T-helper 17 cell (primary cell): ENCODE measurements around the gene FAM222B. TPM values are rescaled to one million over a fixed set of nuclear protein-coding genes. Genes with fewer than 3 reads are reported as not detected.
"Not testable (repeated sequence)": the region's sequence is repeated elsewhere in the genome, so short reads cannot be mapped to it uniquely, and the experiment has no call there.

Experiments
- ATAC-seq: fragments of 150-1000 bp; cut with Tn5 transposase; 2 replicates; pipeline ENCODE4 v1.10.0; 2021; ENCODE audit warnings: mild to moderate bottlenecking, moderate library complexity
- DNase-seq, 3 donors: peaks; one replicate each; pipeline versions ENCODE4 v3.0.0 to v3.0.0-alpha.2; 2020 to 2021
- H3K9me3 ChIP-seq: one replicate; pipeline ENCODE4 v1.7.0; 2013; ENCODE audit warnings: low read length, mild to moderate bottlenecking; ENCODE audit not compliant: control insufficient read depth, poor library complexity, severe bottlenecking
- H3K27ac Mint-ChIP-seq: one replicate; pipeline ENCODE4 v1.8.0; 2022; ENCODE audit warnings: mild to moderate bottlenecking, moderate library complexity, mixed read lengths
- H3K27me3 Mint-ChIP-seq: one replicate; pipeline ENCODE4 v1.8.0; 2022; ENCODE audit warnings: mixed read lengths
- H3K36me3 Mint-ChIP-seq: one replicate; pipeline ENCODE4 v1.8.0; 2022; ENCODE audit warnings: low read depth, mixed read lengths
- H3K4me1 Mint-ChIP-seq: one replicate; pipeline ENCODE4 v1.8.0; 2022; ENCODE audit warnings: mild to moderate bottlenecking, mixed read lengths
- H3K4me3 Mint-ChIP-seq: one replicate; pipeline ENCODE4 v1.8.0; 2022; ENCODE audit warnings: mild to moderate bottlenecking, moderate library complexity, mixed read lengths
- total RNA-seq, 4 donors: library from RNA in 2 of 4; stranded (reverse) in 2 of 4; gene quantifications; one replicate each; pipeline ENCODE4 v1.2.3 and lab custom pipeline; 2022 to 2026

Gene FAM222B
- total RNA-seq, 2 donors from 2014 or later = 18.3 to 22.6 TPM

- peak overlapping the region; percentile 97 for H3K4me3 Mint-ChIP-seq
- H3K36me3 Mint-ChIP-seq = peaks cover 3% of the 10 kb centered on the region
- ATAC-seq (peak; percentile 44), DNase-seq (peak; percentile 80 to 91 (median 85))
- H3K4me1 Mint-ChIP-seq = peaks cover 50% of the 10 kb centered on the region
- no peaks in the 10 kb centered on the region for H3K27me3 Mint-ChIP-seq
- peak overlapping the region; percentile 100 for H3K27ac Mint-ChIP-seq
- peaks cover 3% of the 10 kb centered on the region for H3K9me3 ChIP-seq
Measured at GRCh38 chr17:28726627-28727491, 115.7 kb downstream of the FAM222B start.

- peak within 1 kb of the TSS; percentile 100 for H3K27ac Mint-ChIP-seq
- H3K9me3 ChIP-seq = peaks cover 3% of the 10 kb centered on the region
- ATAC-seq = peak; percentile 31
- H3K4me3 Mint-ChIP-seq = peak within 1 kb of the TSS; percentile 97
- peaks cover 3% of the 10 kb centered on the region for H3K36me3 Mint-ChIP-seq
- DNase-seq = peak; percentile 39 to 68 (median 65)
- peaks cover 53% of the 10 kb centered on the region for H3K4me1 Mint-ChIP-seq
- H3K27me3 Mint-ChIP-seq = no peaks in the 10 kb centered on the region
Measured at GRCh38 chr17:28726226-28726626, 116.4 kb downstream of the FAM222B start, which contains the start of gene TLCD1. TLCD1 (minus strand) TSS chr17:28726233; CDS start chr17:28726097, 136 bp downstream.

DNA sequence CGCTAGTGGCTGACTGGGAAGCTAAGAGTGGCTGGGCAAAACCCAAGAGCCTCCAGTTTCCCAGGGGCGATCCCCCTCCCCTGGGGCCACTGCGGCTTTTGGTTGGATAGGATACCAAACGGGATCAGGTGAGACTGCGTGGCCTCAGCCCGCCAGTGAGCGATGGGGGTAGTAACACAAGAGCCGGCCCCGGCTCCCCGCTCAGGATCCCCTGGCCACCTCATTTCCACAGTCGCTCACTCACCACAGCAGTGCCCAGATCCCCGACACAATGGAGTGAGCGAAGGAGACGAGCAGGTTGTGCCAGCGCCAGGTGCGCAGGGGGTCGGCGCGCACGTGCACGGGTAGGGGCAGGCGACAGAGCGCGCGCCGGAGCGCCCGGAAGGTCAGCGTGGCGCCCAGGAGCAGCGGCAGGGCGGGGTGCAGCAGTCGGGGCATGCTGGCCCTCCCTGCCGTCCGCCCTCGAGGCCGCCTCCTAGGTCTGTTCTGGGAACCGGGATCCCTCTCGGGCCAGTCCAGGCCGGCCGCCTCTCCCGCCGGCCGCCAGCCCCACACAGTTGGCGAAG is 116.8 kb downstream of the FAM222B start:
- ATAC-seq (no peak), DNase-seq (peak in 1 of 3 donors; percentile 22)
- peaks cover 3% of the 10 kb centered on the region for H3K36me3 Mint-ChIP-seq
- H3K27me3 Mint-ChIP-seq = no peaks in the 10 kb centered on the region
- H3K4me3 Mint-ChIP-seq = peak overlapping the region; percentile 97
- H3K27ac Mint-ChIP-seq = peak overlapping the region; percentile 86
- H3K9me3 ChIP-seq = peaks cover 3% of the 10 kb centered on the region
- H3K4me1 Mint-ChIP-seq = peaks cover 57% of the 10 kb centered on the region

DNA sequence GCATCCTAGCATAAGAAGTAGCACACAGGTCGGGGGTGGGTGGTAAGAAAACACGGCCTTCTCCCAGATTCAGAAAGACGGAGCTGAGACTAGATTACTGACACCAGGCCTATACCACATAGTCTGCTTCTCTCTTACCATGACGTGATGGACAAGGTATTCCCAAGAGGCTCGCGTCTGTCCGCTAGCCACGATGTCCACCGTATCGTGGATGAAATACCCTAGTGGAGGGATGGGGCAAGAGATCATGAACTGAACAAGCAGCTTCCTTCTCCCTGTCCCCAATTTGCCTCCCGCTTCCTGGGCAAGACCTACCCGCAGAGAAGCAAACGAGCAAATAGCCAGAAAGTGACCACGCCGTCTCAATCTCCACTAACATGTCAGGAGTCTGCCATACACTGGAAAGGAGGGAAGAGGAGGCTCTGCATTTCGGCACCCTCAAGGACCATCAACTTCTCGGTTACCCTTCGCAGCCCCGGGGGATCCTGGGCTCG is 117.4 kb downstream of the FAM222B start:
- Mint-ChIP-seq H3K4me3 (peak overlapping the region; percentile 97), H3K27me3 (no peaks in the 10 kb centered on the region), H3K27ac (peak overlapping the region; percentile 86), H3K4me1 (peaks cover 62% of the 10 kb centered on the region), H3K36me3 (peaks cover 3% of the 10 kb centered on the region)
- ATAC-seq (no peak), DNase-seq (no peak)
- peaks cover 3% of the 10 kb centered on the region for H3K9me3 ChIP-seq

GRCh38 chr17:28724500-28725165 is 118.0 kb downstream of the FAM222B start:
- Mint-ChIP-seq H3K27ac (peak overlapping the region; percentile 86), H3K4me1 (peaks cover 62% of the 10 kb centered on the region), H3K27me3 (no peaks in the 10 kb centered on the region), H3K36me3 (peaks cover 6% of the 10 kb centered on the region), H3K4me3 (peak overlapping the region; percentile 97)
- H3K9me3 ChIP-seq = peaks cover 3% of the 10 kb centered on the region
- ATAC-seq = no peak
- no peak for DNase-seq

DNA sequence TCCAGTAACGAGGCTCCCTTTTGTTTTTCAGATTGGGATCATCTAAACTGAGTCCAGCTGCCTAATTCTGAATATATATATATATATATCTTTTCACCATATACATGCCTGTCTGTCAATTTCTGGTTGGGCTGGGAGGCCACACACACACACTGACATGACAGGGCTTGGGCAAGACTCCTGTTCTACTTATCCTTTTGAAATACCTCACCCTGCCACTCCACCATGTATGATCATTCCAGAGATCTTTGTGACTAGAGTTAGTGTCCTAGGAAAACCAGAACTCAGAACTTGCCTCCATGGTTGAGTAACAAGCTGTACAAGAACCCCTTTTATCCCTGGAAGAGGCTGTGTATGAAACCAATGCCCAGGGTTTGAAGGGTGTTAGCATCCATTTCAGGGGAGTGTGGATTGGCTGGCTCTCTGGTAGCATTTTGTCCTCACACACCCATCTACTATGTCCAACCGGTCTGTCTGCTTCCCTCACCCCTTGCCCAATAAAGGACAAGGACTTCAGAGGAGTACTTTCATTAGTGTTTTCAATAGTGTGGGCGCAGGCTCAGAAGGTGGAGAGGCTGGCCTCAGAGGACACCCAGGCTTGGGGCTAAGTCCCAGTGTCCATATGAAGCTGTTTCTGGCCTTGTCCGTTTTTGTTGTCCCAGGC is 118.6 kb downstream of the FAM222B start:
- Mint-ChIP-seq H3K4me3 (peak overlapping the region; percentile 97), H3K27ac (peak overlapping the region; percentile 86)

DNA sequence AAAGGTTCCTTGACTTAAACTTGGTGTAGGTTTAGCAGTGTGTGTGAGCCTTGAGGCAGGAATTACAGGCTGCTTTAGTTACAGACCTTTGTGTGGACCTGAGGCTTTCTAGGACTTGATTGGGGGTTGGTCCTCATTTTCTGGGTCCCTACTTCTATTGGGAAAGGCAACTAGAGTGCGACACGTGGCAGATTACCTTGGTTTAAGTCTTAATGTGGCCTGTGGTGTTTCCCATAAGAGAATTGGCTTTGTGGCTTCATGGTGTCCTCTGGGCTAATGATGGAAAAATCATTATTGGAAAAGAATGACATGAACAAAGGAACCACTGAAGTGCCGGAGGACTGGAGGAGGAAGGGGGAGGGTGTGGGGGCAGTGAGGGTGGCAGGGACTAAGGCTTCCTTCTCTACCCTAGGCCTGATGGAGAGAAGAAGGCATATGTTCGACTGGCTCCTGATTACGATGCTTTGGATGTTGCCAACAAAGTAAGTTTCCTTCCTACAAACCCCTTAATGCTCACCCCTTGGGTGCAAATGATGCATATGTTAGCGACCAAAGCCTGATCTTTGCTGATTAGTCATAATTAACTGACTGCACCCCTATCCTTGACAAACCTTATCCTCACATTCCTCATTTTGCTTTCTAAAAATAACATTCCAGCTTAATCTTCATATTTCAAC is 119.3 kb downstream of the FAM222B start:
- DNase-seq (no peak), ATAC-seq (no peak)
- Mint-ChIP-seq H3K27ac (no peak overlapping the region), H3K27me3 (no peaks in the 10 kb centered on the region), H3K4me3 (no peak overlapping the region), H3K36me3 (peaks cover 6% of the 10 kb centered on the region), H3K4me1 (peaks cover 62% of the 10 kb centered on the region)
- H3K9me3 ChIP-seq = peaks cover 3% of the 10 kb centered on the region

More for the DNA sequence above, 118.6 kb downstream of the FAM222B start:
- not testable (repeated sequence) for DNase-seq, H3K36me3 Mint-ChIP-seq, ATAC-seq, H3K9me3 ChIP-seq, H3K27me3 Mint-ChIP-seq
- peaks cover 63% of the 10 kb centered on the region for H3K4me1 Mint-ChIP-seq

DNA sequence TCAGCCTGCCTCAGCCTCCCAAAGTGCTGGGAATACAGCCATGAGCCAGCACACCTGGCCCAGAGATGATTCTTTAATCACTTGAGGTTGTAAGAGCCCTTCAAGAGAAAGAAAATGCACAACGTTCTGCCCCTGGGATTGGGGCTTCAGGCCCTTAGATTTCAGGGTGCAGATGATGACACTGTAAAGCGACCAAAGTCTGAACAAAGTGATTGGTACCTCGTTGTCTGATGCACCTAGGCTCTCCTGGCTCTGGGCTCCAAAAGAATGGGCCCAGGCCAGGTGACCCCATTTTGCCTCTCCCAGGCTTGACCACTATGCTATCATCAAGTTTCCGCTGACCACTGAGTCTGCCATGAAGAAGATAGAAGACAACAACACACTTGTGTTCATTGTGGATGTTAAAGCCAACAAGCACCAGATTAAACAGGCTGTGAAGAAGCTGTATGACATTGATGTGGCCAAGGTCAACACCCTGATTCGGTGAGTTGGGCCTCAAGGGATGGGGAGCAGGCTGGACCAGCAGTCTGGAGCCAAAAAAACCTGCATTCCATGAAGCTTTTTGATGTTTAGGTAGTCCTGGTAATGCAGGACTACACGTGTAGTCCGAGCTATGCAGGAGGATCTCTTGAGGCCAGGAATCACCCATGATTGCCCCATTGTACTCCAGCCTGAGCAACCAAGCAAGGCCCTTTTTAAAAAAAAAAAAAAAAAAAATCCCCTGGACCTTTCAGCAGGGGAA is 120.0 kb downstream of the FAM222B start:
- peak overlapping the region; percentile 98 for H3K27ac Mint-ChIP-seq
- H3K27me3 Mint-ChIP-seq = no peaks in the 10 kb centered on the region
- ATAC-seq (no peak), DNase-seq (no peak)
- H3K9me3 ChIP-seq = peaks cover 3% of the 10 kb centered on the region
- peaks cover 6% of the 10 kb centered on the region for H3K36me3 Mint-ChIP-seq
- H3K4me3 Mint-ChIP-seq = peak overlapping the region; percentile 25
- H3K4me1 Mint-ChIP-seq = peaks cover 58% of the 10 kb centered on the region

- ATAC-seq, H3K9me3 ChIP-seq, DNase-seq, H3K27me3 Mint-ChIP-seq, H3K36me3 Mint-ChIP-seq: not testable (repeated sequence)
- Mint-ChIP-seq H3K4me1 (peaks cover 52% of the 10 kb centered on the region), H3K27ac (peak overlapping the region; percentile 98), H3K4me3 (peak overlapping the region; percentile 98)
Measured at GRCh38 chr17:28720997-28721329, 121.6 kb downstream of the FAM222B start.

GRCh38 chr17:28720247-28720996 is 122.2 kb downstream of the FAM222B start:
- no peak for ATAC-seq
- Mint-ChIP-seq H3K36me3 (peaks cover 6% of the 10 kb centered on the region), H3K27me3 (peaks cover 4% of the 10 kb centered on the region), H3K27ac (peak overlapping the region; percentile 98), H3K4me1 (peaks cover 48% of the 10 kb centered on the region), H3K4me3 (peak overlapping the region; percentile 98)
- H3K9me3 ChIP-seq = peaks cover 3% of the 10 kb centered on the region
- DNase-seq = no peak

- peaks cover 1% of the 10 kb centered on the region for H3K9me3 ChIP-seq
- peak overlapping the region; percentile 98 for H3K4me3 Mint-ChIP-seq
- peak overlapping the region; percentile 98 for H3K27ac Mint-ChIP-seq
- peaks cover 37% of the 10 kb centered on the region for H3K4me1 Mint-ChIP-seq
- DNase-seq = no peak
- H3K27me3 Mint-ChIP-seq = peaks cover 14% of the 10 kb centered on the region
- no peak for ATAC-seq
- peaks cover 3% of the 10 kb centered on the region for H3K36me3 Mint-ChIP-seq
Measured at GRCh38 chr17:28719021-28719433, 123.6 kb downstream of the FAM222B start.
